ENCODE measurements around the gene SIM1. TPM values are rescaled to one million over a fixed set of nuclear protein-coding genes. Genes with fewer than 3 reads are reported as not detected.

The SIM1 gene
- total and polyA plus RNA-seq, 2 of the 8 experiments (the other 6 are each of a cell fraction or from before 2014, with no cell fraction given), result 0.02 to 0.39 TPM

DNA sequence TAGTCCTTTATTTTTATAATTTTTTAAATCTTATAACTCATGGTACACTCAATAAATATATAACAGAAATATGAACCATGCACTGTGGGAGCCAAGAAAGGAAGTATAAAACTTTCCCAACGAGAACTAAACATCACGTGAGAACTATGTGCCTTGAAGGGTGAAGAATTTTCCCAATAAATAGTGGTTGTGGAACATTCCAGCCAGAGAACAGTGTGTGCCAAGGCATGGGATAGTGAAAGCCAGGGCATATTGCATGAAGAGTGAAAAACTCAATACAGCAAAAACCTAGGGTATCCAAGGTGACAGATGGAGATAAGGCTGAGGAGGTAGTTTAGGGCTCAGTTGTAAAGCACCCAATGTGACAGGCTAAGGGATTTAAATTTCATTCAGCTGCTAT is 86.1 kb downstream of the SIM1 start (continued):
- no peak for TF ChIP-seq BCL11A (IDR thresholded peaks at IDR 0.05; ENCODE audit: low read depth in 2 of 2, low read length in 2 of 2)
- no peak for TF ChIP-seq SIRT6 (IDR thresholded peaks at IDR 0.05; ENCODE audit: low read length)
- no peak for TF ChIP-seq CEBPB (IDR thresholded peaks at IDR 0.05; ENCODE audit: low read depth, low read length)
